ENCODE measurements around the gene RASA3.

The RASA3 gene

DNA sequence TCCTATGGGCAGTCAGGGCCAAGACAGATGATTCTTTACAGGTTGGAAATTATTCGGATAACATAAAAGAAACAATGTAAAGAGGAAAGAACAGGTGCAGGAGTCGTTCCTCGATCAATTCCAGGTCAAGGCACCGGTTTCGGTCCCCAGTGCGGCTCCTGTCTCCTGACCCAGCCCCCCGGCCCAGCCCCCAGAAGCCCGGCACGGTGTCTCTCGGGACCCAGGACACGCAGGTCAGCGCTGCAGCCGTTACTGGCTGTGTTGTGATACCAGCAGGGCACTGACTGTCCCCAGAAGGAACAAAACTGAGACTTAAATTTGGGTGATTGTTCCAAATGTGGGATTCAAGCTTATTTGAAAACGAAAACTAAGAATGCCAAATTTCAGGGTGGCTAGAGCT is 8.5 kb downstream of the RASA3 start:
- TF ChIP-seq EZH2phosphoT487 (IDR thresholded peaks at IDR 0.05; ENCODE audit: low read length) (no peak), EZH2 (optimal IDR thresholded peaks at IDR 0.05; ENCODE audit: low read depth, low read length) (no peak)
- TF ChIP-seq, protein P1, sequence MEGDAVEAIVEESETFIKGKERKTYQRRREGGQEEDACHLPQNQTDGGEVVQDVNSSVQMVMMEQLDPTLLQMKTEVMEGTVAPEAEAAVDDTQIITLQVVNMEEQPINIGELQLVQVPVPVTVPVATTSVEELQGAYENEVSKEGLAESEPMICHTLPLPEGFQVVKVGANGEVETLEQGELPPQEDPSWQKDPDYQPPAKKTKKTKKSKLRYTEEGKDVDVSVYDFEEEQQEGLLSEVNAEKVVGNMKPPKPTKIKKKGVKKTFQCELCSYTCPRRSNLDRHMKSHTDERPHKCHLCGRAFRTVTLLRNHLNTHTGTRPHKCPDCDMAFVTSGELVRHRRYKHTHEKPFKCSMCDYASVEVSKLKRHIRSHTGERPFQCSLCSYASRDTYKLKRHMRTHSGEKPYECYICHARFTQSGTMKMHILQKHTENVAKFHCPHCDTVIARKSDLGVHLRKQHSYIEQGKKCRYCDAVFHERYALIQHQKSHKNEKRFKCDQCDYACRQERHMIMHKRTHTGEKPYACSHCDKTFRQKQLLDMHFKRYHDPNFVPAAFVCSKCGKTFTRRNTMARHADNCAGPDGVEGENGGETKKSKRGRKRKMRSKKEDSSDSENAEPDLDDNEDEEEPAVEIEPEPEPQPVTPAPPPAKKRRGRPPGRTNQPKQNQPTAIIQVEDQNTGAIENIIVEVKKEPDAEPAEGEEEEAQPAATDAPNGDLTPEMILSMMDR (IDR thresholded peaks at IDR 0.05; ENCODE audit: low read length) = no peak
- peaks cover 3% of the 10 kb centered on the region; the same call in 1 of the 2 replicates for H4K20me1 ChIP-seq (ENCODE audit: insufficient read depth, low read length)
- no peak overlapping the region for H3K4me2 ChIP-seq (ENCODE audit: low read depth, low read length)
- H3K9me3 ChIP-seq (replicated peaks; ENCODE audit: insufficient read depth, low read length) = no peaks in the 10 kb centered on the region
- H3K9ac ChIP-seq (ENCODE audit: low read length) = no peak overlapping the region
- no peaks in the 10 kb centered on the region for H3K9me2 ChIP-seq (replicated peaks; ENCODE audit: insufficient read depth, low read length)
- H2AFZ ChIP-seq (ENCODE audit: low read length) = no peak overlapping the region
- no peak for DNase-seq
- no peaks in the 10 kb centered on the region for H3F3A ChIP-seq (ENCODE audit: insufficient read depth, low read length)
- H3K36me3 ChIP-seq (replicated peaks; ENCODE audit: insufficient read depth, low read length) = no peaks in the 10 kb centered on the region
- H3K79me2 ChIP-seq (ENCODE audit: low read length) = peaks cover 88% of the 10 kb centered on the region
- no peak overlapping the region for H3K27ac ChIP-seq (ENCODE audit: low read length)
- H3K4me1 ChIP-seq (ENCODE audit: low read length) = no peaks in the 10 kb centered on the region
- H3K4me3 ChIP-seq (ENCODE audit: low read length) = no peak overlapping the region
- H3K27me3 ChIP-seq (replicated peaks; ENCODE audit: insufficient read depth, low read length) = no peaks in the 10 kb centered on the region

- Histone ChIP-seq H3K36me3 (replicated peaks; ENCODE audit: insufficient read depth, low read length) (no peaks in the 10 kb centered on the region), H3K9me3 (replicated peaks; ENCODE audit: insufficient read depth, low read length) (no peaks in the 10 kb centered on the region), H3K79me2 (ENCODE audit: low read length) (peaks cover 88% of the 10 kb centered on the region), H3K4me3 (ENCODE audit: low read length) (no peak overlapping the region), H3K9ac (ENCODE audit: low read length) (no peak overlapping the region), H3K4me1 (ENCODE audit: low read length) (no peaks in the 10 kb centered on the region), H4K20me1 (ENCODE audit: insufficient read depth, low read length) (peaks cover 7% of the 10 kb centered on the region; the same call in 1 of the 2 replicates), H2AFZ (ENCODE audit: low read length) (no peak overlapping the region), H3K4me2 (ENCODE audit: low read depth, low read length) (no peak overlapping the region), H3K27ac (ENCODE audit: low read length) (no peak overlapping the region), H3K27me3 (replicated peaks; ENCODE audit: insufficient read depth, low read length) (no peaks in the 10 kb centered on the region), H3F3A (ENCODE audit: insufficient read depth, low read length) (peaks cover 3% of the 10 kb centered on the region), H3K9me2 (replicated peaks; ENCODE audit: insufficient read depth, low read length) (no peaks in the 10 kb centered on the region)
- no peak for DNase-seq
- no peak for TF ChIP-seq EZH2 (optimal IDR thresholded peaks at IDR 0.05; ENCODE audit: low read depth, low read length)
- TF ChIP-seq, protein P1 (IDR thresholded peaks at IDR 0.05; ENCODE audit: low read length) = no peak
These were observed 9.0 kb downstream of the RASA3 start for GRCh38 chr13:114123448-114123847.

DNA sequence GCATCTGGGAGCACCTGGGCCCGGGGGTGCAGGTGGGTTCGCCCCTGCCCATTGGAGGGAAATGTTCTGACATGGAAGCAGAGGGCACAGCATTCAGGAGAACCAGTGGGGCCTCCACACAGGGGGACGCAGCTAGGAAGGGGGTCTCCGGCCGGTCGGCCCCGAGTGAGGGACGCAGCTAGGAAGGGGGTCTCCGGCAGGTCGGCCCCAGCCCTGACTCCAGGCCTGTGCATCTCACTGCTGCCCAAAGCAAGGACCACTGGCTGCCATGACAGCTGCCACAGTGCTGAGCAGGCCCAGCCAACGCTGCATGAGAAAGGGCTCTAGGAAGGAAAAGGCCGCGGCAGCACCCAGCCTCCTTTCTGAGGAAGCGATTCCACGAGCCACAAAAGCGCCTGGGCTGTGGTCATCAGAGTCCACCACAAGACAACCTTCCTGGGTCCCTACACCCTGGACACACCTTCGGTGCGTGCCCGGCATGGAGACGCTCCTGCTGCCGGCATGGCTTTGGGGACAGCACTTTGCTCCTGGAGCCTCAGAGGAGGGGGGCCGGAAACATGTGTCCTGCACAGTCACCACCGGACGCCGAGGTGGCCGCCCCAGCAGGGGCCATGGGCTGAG is 9.7 kb downstream of the RASA3 start:
- Histone ChIP-seq H3K9ac (ENCODE audit: low read length) (no peak overlapping the region), H3K27me3 (replicated peaks; ENCODE audit: insufficient read depth, low read length) (no peaks in the 10 kb centered on the region), H3F3A (ENCODE audit: insufficient read depth, low read length) (peaks cover 10% of the 10 kb centered on the region), H2AFZ (ENCODE audit: low read length) (no peak overlapping the region), H3K79me2 (ENCODE audit: low read length) (peaks cover 88% of the 10 kb centered on the region), H4K20me1 (ENCODE audit: insufficient read depth, low read length) (peaks cover 7% of the 10 kb centered on the region; the same call in 1 of the 2 replicates), H3K27ac (ENCODE audit: low read length) (no peak overlapping the region), H3K4me3 (ENCODE audit: low read length) (no peak overlapping the region), H3K9me3 (replicated peaks; ENCODE audit: insufficient read depth, low read length) (no peaks in the 10 kb centered on the region), H3K36me3 (replicated peaks; ENCODE audit: insufficient read depth, low read length) (no peaks in the 10 kb centered on the region), H3K4me2 (ENCODE audit: low read depth, low read length) (no peak overlapping the region), H3K9me2 (replicated peaks; ENCODE audit: insufficient read depth, low read length) (no peaks in the 10 kb centered on the region), H3K4me1 (ENCODE audit: low read length) (no peaks in the 10 kb centered on the region)
- no peak for TF ChIP-seq EZH2 (optimal IDR thresholded peaks at IDR 0.05; ENCODE audit: low read depth, low read length)
- TF ChIP-seq, protein P1 (IDR thresholded peaks at IDR 0.05; ENCODE audit: low read length) = no peak
- no peak for TF ChIP-seq EZH2phosphoT487 (IDR thresholded peaks at IDR 0.05; ENCODE audit: low read length)
- no peak for DNase-seq

Data from MM.1S (cell line).